OCI-M2 (cell line): ENCODE measurements around the gene STAT4.

Experiments used
- DNase-seq: peaks from one replicate; lab custom pipeline; 2025; ENCODE audit not compliant: unreplicated experiment; lab: John Stamatoyannopoulos, UW

The STAT4 gene

DNA sequence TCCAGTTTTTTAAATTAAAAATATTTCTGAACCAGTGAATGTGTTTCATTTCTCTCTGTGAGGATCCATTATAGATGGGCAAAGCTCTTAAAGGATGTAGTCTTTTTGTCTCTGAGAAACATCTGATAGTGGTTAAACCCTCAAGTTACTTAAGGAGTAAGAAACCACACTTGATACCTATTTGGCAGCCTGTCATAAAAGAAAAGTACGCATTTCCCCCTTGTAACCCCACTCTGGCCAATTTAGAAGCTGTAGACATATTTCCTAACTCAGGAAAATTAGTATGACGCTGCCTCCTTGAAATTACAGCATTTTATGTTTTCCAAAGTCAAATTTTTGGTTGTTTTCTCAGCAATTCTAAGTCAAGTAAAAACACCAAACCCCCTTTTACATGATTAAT lies 2.0 kb downstream of the STAT4 start:
- DNase-seq, result no peak

DNA sequence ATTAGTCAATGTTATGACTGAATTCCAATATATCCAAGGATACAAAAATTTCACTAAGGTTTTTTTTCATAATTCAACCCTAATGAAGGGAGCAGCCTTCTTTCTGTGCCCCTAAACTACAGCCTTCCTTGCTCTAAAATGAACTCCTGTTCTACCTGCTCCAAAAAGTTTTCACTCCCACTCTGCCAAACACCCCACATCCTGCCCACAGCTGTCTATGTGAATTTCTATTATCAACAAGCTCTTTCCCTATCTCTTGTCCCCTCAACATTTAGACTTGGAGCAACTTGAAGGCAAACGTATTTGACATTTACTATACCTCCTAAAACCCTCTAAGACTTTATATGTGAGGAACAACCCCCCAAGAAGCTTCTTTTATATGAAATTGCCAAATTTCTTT lies 2.5 kb downstream of the STAT4 start:
- DNase-seq, result no peak

DNA sequence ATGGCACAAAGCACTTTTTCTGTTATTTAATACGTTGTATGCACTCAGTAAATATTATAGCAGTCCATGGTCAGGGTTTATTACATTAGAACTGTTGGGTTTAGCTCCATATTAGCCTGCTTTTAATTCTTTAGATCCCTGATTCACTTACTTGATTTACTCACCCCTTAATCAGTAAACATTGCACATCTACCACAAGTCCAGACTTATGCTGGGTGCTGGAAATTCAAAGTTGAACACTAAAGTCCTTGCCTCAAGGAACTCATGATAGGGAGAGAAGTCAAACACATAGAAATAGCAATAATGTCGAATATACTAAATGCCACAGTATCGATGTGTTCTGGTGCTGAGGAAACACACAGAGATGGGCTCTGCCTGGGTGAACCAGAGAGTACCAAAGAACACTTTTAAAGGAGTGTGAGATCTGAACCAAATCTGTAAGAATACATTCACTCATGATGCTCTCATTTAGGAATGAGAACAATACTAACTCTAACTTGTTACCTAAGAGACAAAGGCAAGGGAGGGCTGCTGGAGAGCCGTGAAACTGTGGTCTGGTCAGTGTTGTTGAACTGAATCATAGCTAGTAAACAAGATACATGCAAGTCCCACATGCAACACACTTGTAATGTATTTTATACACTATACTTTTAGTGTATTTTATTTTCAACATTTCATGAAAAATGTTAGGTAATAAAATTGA lies 4.9 kb downstream of the STAT4 start:
- DNase-seq, result no peak

DNA sequence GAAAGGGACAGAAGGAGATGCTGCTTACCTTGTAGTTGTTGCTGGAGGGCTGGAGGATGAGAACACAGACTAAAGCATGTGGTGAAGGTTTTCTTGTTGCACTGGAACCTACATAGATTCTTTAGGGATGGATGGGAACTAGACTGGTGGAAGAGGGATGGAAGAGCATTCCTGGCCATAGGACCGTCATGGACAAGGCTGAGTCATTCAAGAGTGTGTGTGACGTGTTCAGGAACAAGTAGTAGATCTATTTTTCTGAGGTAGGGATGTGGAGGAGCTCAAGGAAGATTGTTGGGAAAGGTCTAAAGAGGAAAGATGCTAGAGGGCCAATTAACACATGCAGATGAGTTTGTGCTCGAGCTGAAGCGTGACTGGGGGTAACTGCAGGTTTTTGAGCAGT lies 6.6 kb downstream of the STAT4 start:
- no peak for DNase-seq

DNA sequence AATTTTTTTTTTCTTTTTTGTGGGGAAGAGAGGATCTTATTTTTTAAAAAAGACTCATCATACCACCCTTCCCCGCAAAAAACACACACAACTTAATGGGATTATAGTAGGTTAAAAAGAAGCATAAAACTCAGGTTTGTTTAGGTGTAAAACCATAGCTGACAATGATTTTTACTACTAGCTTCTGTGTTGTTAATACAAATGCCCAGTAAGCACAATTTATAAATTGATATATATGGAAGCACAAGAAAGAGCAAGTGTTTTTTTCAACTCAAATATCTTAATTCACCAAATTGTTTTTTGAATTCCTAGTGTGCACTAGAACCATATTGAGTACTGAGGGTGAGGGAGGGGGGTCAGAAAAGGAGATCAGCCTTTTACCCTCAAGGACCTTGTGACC lies 7.0 kb downstream of the STAT4 start:
- no peak for DNase-seq

DNA sequence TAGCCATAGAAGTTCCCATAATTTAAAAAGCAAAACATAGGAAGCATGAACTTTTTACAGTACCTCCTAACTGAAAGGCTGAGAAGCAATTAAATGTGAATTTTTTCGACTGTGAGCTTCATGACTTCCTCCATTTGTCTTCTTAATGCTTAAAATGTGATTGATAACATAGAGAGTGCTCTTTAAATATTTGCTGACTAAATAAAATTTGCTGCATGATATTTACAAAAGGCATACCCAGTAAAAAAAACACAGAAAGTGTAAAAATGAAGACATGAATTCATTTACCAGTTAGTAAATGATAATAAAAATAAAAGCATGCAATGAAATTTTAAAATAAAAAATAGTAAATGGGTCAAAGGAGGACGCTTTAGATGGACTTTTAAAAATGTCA lies 21.9 kb downstream of the STAT4 start:
- DNase-seq, result no peak

DNA sequence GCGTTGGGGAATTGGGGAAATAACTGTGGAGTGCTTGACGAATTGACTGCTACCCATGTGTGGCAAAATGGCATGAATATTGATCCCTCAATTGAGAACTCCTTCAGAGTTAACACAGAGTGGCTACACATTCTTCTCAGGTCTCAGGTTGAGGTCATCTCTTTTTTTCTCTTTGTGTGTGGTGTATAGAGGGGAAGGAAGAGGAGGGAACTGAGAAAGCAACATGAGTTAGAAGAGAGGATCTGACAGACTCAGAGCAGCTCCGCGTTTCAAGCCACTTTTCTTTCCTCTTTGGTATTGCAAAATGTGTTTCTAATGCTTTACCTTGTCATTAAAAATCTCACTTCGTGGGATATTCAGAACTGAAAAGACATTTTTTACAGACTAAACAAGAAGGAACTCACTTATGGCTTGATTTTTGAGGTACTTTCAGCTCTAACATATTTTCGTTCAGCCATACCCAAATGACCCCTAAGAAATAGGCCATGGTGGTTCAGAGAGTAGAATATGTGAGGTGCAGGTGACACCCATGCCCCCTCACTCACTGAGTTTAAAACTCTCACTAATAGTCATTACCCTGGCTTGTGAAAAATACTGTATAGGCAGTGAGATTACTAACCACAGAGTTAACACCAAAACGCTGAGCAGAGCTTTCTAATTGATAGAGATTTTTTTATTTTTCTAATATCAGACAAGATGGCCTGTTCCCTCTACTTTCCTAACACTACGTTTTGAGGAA lies 22.5 kb downstream of the STAT4 start:
- DNase-seq, result no peak

DNA sequence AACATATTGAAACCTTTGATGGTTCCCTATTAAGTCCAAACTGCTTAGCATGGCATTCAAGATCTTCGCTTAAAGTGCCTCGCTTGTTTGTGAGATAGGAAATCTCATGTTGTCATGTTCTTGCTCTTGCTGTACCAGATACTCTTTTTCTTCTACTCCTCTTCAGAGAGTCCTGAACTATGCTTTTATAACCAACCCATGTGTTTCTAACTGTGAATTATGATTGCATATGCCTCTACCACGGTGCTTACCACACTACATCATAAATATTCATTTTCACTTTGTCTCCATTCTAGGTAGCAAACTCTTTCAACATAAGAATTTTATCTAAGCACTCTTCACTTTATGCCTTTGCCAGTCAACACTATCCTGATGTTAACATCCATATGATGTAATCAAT lies 23.6 kb downstream of the STAT4 start:
- no peak for DNase-seq

DNA sequence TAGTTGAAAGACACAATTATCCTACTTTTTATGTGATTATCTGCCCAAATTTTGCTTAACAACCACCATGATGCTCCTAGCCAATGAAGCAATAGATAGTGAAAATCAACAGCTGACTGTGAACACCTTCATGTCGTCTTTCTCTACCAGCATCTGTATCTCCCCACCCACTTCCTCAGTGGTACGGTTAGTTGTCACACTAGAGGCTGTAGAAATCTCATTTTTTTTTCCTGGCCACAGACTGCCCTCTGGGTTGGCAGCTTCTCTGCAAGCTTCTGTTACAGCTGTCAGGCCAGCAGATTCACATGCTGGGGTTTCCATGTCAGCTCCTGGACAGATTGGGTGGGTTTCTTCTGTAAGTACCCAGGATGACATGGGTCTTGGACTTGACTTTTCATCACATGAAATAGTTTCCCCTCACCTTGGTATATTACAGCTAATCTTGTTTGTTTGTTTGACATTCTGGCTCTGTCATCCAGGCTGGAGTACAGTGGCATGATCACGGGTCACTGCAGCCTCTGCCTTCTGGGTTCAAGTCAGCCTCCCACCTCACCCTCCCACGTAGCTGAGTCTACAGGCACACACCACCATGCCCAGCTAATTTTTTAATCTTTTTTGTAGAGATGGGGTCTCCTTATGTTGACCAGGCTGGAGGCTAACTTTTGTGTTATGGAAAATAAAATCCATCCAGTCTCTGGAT lies 24.3 kb downstream of the STAT4 start:
- DNase-seq, result no peak

DNA sequence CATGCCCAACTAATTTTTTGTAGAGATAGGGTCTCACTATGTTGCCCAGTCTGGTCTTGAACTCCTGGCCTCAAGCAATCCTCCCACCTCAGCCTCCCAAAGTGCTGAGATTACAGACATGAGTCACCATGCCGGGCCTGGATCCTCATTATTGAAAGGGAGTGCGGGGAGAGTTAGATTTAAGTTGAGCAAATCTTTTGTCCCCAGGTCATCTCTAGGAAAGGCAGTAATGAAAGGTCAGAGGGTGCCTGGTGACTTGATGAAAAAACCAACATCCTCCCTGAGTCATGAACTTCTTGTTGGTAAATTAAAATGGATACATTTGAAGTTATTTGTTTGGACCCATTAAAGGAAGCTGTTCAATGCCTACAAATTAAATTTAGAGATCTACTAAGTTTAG lies 25.1 kb downstream of the STAT4 start:
- no peak for DNase-seq

DNA sequence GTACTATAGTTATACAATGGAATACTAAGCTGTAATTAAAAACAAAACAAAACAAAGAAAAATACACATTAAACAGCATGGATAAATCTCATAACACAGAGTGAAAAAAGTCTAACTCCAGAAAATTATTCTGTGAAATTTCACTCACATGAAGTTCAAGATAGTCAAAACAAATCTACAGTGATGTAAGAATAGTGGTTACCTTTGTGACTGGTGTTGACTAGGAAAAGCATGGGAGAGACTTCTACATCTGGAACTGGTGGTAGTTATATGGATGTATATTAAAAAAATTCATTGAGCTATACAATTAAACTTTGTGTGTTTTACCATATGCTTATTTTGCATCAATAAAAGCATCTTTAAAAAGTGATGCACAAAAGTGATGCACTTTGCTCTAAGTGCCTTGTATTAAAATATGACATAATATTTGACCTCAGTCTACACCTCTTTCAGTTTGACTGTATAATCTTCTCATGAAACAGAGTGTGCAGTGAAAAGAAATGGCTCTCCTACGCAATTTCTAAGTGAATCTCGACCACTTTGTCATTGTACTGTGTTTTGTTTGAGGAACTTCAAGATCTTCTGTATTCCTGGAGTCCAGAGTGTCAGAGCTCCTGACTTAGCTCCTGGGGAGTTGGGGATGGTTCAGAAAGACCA lies 28.0 kb downstream of the STAT4 start:
- no peak for DNase-seq

DNA sequence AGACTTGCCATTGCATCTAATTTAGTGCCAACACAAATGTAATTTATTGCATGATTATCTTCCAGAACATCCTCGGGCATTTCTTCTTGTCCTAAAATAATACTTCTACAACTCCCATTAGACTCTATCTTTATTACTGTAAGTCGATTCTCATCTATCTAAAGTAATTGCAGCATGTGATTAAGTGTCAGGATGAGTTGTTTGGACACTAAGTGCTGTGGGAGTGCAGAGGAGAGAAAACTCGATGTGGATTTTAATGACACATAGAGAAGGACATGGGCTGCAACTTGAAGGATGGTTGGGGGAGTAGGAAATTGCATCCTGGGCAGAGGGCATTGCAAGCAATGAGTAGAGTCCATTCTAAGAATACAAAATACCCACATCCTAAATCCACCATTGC lies 33.5 kb downstream of the STAT4 start:
- no peak for DNase-seq

DNA sequence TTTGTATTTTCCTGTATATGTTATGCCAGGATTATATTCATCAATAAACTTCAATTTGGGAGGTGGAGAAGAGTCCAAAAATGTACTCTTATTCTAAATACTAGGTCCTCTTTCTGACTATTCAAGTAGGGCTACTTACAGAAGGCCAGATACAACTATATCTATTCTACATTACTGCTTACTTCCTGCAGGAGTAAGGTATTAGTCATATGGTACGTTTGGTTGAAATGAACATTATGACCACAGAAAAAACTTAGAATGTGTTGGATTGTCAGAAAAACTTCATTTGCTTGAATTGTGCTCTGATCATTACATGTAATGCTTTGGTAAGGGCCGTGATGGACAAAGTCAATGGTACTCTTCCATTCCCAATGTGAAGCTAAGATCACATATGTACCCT lies 35.0 kb downstream of the STAT4 start:
- no peak for DNase-seq

DNA sequence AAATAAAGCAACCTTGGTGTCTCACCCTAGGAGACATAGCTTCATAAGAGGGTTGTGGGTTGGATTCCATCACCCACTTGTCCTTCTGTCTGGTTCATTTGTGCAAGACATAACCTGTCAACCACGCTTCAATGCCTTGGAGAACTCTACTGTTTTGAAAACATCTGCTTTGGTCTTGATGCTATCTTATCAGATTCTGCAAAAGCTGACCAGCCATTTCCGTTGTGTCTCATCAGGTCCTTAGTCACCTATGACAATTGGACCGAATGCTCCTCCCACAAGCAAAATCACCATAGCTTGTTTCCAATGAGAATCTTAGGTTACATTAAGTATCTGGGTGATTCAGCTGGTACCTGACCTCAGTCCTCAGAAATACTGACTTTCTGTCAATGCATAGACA lies 35.4 kb downstream of the STAT4 start:
- DNase-seq, result no peak

DNA sequence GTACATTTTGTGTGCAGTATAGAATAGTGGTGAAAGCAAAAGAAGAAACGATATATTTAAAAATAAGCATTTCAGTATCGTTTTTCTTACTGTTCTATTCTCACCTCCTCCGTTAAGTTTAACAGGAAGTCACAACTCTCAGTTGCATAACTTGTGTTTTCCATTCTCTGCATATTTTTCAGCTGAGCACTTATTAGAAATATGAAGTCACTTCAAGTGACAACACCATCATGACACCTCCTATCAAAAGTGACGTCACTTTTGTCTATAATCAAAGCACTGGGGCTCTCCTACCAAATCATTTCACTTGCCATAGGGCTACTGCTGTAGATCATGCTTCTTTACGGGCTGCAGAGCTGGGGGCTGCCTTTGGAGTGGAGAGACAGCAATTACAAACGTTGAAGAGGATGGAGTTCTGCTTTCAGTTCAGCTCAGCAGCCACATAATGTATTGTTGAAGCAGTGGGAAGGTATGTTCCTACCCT lies 36.3 kb downstream of the STAT4 start:
- DNase-seq, result no peak

DNA sequence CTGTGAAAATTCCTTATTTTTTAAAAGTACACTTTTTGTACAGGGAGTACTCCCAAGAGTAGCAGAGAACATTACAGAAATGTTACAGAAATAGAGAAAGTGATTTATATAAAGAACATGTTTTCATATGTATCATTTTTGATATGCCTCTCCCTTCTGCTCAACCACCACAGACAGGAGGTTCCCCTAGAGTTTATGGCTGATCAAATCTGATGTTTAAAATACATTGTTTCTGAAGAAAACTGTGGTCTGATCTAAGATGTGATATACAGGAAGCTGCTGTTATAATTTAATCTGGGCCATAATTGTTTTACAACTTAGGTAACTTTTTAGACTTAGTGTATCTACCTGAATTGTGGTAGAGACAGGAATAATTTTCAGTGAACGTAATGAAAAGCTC lies 37.0 kb downstream of the STAT4 start:
- DNase-seq, result no peak

DNA sequence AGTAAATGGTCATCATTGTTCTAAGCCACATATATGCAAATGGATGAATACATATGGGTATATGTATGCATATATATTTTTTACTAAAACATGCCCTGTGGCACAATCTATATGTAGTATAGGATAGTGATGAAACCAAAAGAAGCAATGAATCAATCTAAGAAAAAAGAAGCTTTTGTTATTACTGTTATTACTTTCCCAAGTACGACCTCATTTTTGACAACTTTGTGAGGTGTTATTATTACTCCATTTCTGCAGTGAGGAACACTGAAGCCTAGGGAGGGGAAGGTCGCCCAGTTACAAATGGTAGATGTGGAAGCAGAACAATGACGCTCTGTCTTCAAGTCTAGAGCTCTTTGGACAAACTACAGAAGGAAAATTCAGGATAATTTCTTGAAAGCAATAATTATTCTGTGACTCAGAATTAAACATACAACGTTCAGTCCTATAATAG lies 38.3 kb downstream of the STAT4 start:
- no peak for DNase-seq

DNA sequence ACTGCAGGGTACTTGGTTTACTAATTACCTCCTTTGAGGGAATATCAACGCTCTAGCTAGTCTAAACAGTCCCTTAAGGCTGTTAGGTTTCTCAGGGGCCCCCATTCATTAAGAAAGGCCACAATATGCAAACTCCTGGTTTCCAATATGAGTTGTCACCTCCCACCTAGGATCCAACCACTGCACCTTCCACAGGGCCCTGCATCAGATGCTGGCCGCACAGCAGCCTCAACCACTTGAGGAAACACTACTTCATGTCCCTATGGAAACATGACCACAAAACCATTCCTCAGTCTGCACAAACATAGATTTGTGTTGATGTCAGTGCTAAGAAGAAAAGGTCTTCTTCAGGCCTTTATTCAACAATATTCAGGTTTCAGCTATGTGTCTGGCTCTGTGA lies 40.9 kb downstream of the STAT4 start:
- DNase-seq, result no peak

DNA sequence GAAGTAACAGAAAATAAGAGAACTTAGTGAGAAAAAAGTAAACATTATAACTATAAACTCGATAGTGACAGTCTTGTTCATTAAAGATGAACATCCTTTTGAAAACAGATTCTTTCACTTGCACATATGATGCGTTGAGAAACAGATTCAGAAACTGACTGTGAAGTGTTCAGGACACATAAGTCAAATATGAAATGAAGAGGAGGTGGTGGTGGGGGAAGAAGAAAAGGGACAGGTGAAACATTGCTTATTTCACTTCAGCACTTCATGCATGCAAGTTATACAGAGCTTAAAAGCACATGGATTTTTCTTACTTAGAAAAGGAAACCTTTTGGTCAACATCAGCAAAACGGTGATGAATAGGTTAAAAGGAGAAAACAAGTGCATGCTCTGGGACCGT lies 42.5 kb downstream of the STAT4 start:
- no peak for DNase-seq

DNA sequence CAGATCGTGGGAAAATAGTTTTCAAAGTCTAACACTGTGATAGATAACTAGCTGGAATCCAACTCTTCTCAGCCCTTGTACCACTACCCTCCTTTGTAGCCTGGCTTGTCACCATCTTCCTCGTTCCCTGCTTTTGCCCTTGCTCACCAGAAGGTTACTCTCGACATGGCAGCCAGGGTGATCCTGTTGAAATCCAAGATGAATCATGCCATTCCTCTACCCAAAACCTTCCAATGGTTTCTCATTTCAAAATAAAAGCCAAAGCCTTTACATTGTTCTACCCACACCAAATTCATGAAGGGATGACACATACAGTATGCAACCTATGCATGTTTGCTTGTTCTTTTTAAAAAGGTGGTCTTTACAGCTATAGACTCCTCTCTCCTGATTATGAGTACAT lies 45.7 kb downstream of the STAT4 start:
- DNase-seq, result no peak

DNA sequence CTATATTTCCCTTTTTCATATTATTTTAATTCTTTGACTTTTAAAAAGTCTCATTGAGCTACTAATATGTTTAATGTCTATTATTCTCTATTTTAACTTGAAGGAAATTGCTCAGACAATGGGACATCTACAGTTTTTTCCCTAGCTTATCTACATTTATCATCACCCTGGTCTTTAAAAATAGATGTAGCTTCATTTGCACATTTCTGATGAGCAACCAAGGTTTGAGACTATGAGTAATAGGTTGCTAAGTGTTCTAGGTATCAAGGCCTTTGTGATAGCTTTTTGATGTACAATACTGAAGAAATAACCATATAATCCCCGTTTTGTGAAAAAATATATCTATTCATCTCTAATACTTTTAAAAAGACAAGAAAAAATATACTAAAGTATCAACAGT lies 47.0 kb downstream of the STAT4 start:
- no peak for DNase-seq

DNA sequence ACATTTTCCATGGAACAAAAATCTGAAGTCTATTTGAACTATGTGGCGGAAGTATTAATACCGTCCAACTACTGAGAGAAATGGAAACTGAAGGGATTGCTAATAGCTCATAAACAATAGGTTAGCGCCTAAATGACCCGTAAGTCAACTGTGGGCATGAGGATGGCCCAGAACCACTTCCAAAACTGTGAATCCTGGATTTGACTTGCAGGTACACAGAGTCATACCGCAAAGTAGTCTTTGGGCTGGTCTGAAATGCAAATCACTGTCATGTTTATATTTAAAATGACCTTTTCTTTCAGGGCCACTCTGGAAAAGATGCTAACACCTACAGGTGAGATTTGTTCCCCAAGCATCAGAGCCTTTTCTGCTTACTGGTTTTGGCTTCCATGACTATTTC lies 50.6 kb downstream of the STAT4 start:
- no peak for DNase-seq
